Stimulated activated CD8-positive, alpha-beta memory T cell treated with anti-CD3 and anti-CD28 coated beads, Interleukin-4, amount 100 ng/mL, for 4 hours (primary cell): ENCODE measurements around the gene BCL7B.
"Not testable (repeated sequence)": the region's sequence is repeated elsewhere in the genome, so short reads cannot be mapped to it uniquely, and the experiment has no call there.

Experiments used
- DNase-seq, 2 donors: peaks; one replicate each; pipeline ENCODE4 v3.0.0-alpha.2; 2020; ENCODE audit warnings: low read depth in 2 of 2, low spot score in 1 of 2

The BCL7B gene

DNA sequence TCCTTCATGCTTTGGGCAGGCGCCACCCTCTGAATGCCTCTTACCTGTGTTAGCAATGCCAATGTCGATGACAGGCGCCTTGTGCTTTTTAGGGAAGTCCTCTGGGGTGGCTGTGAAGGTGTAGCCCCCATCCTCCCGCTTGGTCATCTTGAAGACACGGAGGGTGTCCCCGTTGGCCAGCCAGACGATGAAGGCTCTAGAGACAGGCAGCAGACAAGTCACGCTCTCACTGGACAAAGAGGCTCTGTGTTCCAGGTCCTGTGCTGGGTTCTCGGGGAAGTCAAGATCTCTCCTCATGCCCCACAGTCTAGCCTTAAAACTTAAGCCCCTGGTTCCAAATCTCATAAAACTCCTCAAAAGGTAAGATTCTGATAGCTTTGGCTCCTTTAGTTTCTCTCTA lies 15.8 kb upstream of the BCL7B start:
- no peak for DNase-seq

DNA sequence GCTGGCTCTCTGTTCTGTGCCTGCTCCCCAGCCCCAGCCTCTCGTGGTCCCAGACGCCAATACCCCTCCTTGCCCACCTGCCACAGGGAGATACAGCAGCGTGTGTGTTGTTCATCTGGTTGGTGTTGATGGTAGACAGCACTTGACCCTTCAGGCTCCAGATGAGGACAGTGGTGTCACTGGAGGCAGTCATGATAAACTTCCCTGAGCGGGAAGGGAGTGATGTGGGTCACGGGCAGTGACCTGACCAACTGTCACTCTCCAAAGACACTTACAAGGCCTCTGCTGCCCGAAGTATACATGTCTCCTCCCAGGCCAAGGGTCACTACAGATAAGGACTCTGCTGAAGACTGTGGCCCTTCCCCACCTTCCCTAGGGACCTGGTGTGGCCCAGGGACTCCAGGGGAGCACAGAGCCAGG lies 15.3 kb upstream of the BCL7B start:
- no peak for DNase-seq

DNA sequence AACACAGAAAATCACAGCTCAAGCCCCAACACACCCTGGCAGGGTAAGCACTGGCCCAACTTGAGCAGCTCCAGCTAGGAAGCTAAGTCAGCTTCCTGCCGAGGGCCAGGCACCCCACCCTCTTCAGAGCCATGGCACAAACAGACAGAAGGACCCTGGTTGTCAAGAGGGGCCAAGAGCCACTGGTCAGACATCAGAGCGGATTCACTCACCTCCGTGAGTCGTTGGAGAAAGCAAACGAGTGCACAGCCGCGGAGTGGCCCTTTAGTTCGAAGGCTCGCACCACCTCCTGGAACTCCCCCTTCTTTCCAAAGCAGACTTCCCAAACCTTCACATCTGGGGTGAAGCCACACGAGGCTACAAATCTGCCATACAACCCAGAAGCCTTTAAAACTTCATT lies 13.5 kb upstream of the BCL7B start:
- DNase-seq: no peak

DNA sequence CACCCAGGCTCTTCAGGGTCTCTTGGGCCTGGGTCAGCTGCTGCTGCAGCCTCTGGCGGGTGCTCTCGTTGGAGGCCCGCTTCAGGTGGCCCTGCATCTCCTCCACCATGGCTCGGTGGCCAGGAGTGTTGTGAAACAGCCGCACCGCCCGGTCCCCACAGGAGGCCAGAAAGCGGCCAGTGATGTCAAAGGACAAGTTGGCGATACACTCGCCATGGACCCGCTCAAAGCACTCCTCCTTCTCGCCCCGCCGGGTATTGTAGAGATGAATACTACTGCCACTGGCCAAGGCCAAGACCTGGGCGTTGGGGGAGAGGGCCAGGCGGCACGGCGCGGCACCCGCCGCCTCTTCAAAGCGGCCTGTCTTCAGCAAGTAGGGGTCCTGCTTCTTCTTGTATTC lies 13.0 kb upstream of the BCL7B start:
- no peak for DNase-seq

DNA sequence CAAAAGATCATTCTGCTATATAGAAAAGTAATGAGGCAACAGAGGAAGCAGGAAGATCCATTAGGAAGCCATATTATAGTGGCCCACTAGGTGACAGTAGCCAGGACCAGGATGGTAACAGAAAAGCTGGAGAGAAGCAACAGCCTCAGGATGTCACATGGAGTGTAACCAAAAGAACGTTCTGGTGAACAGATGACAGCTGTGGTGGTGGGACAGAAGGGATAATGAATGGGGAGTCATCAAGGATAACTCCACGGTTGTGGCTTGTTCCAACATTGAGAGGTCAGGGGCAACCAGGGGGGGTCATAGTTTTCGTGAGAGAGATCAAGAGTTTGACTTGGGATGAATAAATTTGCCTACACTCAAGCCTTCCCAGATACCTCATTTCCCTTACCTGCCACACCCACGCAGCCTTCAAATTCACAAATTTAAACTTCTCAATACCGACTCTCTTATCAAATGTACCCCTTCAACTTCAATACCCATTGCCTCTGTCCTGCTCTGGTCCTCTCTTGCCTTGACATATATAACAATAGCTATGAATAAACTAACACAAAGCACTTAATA lies 11.6 kb upstream of the BCL7B start:
- DNase-seq: no peak

DNA sequence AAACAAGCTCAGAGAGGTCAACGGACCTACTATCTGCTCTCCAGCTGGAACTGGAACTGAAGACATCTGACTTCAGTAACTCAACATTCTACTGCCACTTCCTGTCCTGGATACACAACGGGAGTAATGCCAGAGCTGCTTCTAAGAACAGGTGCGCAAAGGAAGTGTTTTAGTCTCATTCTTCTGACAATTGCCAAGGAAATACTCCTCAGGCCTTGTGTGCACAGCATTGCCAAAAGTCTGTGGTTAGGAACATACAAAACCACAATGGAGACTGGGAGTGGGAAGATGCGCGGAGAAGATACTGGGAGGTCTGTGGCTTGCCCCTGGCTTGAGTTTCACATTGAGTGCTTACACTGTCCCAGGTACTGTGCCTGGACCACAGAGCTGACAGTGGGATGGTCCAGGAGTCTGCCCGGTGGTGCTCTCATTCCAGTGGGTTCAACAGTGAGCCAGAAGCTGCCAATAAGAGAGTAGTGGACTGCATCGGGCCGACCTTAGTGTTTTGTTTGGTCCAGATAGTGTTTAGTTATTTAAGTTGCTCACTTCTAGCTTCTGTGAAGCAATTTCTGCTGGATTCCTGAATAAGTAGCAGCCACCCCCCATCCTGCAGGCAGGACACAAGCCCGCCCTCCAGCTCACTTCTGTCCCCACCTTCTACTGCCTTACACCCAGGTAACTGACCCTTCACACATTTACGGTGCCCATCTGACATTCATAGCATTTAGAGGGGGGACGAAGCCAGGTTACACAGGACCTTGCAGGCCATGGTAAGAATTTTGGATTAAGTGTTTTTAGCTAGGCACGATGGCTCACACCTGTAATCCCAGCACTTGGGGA lies 10.6 kb upstream of the BCL7B start:
- DNase-seq: no peak

DNA sequence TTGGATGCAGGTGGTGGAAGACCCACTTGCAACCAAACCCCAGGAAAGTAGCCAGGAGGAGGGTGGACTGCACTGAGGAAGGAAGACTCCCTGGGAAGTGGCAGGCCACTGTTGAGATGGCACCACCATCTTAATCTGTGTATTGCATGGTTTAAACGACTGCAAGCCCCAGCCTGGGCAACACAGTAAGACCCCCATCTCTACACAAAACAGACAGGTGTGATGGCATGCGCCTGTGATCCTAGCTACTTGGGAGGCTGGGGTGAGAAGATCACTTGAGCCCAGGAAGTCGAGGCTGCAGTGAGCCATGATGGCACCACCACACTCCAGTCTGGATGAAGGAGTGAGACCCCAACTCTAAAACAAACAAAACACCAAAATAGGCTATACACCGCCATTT lies 9.7 kb upstream of the BCL7B start:
- DNase-seq: no peak

DNA sequence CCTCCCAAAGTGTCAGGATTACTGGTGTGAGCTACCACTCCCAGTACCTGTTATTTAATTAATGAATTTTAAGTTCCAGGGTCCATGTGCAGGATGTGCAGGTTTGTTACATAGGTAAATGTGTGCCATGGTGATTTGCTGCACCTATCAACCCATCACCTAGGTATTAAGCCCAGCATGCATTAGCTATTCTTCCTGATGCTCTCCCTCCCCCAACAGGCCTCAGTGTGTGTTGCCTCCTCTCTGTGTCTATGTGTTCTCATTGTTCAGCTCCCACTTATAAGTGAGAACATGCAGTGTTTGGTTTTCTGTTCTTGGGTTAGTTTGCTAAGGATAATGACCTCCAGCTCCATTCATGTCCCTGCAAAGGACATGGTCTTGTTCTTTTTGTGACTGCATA lies 8.9 kb upstream of the BCL7B start:
- DNase-seq: not testable (repeated sequence)

DNA sequence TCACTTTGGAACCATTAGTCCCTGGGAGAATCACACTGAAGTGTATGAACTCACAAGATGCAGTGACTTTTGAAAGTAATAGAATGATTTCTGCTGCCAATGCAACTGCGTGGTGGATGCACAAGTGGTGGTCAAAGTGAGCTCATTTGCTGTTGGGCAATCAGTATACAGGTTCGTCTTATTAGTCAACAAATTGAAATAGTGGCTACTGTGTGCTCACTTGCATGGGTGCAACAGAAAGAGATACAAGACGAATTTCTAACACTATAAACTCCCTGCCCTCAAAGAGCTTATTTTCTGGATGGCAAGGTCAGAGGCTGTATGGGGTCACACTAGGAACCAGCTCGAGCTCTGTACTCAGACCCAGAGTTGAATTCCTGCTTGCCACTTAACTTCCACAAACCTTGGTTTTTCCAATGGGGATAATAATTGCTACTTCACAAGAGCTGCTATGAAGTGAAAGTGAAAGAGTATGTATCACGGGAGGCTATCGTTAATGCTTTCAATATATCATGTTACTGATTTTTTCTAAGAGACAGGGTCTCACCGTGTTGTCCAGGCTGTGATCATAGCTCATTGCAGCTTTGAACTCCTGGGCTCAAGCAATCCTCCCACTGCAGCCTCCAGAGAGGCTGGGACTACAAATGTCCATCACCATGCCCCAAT lies 8.3 kb upstream of the BCL7B start:
- no peak for DNase-seq

DNA sequence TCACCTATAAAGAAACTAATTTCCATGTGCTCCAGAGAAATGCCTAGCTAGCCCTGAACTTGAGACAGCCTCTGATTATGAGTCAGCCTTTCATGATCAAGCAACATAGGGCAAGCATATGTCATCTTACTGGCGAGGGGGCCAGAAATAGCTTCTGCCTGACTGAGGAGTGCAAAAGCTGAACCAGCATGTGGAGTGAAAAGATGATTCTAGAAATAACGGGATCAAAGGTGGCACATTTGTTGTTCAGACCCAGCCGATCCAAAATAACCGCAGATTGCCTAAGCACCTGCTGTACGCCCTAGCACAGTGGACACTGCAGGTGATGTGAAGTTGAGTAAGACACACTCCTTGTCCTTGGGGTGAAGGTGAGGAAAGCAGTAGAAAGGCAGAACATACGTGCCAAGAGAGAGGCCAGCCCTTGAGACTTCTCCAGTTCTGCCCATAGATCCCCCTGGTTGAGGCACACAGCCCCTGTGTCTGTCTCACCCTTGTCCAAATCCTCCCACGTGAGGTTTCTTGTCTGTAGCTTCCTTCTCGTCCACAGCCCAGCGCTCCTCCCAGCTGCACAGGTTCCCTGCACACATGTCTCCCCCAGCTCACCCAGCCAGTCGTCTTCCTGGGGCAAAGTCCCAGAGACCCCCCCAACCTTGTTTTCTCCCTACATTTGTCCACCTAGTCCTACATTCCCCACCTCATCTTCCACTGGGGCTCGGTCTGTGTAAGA lies 2.8 kb upstream of the BCL7B start:
- no peak for DNase-seq

DNA sequence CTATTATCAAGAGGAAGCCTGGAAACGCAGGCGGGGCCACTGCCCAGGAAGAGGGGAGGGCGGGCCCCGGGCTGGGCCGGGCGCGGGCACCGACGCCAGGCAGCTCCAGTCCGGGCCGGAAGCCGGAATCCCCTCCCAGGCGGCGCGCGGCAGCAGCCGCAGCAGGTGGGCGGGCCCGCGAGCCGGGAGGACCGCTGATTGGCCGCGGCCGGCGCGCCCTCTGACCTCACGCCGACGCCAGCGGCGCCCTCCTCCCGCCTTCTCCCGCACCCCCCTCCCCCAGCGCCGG lies 438 bp downstream of the BCL7B start:
- peak; percentile 61 to 83 for DNase-seq

DNA sequence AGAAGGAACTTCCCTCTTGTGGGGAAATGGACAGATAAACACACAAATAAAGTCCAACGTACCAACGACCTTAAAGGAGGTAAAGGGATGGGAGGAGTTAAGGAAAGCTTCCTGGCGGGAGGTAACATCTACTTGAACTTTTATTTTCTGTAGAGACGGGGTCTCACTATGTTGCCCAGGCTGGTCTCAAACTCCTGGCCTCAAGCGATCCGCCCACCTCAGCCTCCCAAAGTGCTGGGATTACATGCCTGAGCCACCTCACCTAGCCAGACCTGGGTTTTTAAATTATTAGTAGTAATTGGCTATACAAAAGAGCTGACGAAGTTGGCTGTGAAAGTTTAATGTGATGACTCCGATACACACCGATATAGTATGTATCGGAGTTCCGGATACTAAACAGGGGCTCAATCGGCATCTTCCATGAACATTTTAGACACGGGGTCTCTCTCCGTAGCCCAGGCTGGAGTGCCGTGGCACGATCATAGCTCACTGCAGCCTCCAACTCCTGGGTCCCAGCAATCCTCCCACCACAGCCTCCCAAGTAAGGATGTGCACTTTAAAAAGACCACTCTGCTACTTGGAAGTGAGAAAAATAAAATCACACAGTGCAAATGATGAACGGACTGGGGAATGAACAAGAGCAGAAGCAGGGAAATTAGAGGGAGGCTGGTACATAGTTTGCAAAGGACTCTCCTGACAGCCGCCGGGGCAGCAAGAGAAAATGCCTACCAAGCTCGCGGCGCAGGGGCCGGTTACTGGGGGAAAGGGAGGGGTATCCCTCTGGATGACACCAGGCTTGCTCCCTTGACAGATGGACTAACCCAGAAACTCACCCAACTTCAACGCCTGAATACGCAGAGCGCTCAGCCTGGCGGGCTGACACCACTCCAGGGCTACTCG lies 1.0 kb downstream of the BCL7B start:
- DNase-seq: no peak

DNA sequence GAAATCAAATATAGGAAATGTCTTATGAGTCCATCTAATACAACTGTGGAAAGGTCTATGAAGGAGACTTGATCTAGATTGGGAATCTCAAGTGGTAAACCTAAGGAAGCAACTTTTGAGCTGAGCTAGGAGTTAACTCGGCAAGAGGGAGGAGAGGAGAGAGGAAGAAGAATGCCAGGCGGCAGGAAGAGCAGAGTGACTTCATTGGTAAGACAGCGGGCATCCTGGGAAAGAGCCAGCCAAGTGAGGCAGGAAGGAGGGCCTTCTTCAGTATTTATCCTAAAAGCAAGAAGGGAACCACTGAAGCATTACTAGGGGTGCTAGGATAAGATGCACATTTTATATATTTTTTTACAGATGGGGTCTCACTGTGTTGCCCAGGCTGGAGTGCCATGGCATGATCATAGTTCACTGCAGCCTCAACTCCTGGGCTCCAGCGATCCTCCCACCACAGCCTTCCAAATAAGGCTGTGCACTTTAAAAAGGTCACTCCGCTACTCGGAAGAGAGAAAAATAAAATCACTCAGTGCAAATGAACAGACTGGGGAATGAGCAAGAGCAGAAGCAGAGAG lies 2.0 kb downstream of the BCL7B start:
- DNase-seq: no peak

DNA sequence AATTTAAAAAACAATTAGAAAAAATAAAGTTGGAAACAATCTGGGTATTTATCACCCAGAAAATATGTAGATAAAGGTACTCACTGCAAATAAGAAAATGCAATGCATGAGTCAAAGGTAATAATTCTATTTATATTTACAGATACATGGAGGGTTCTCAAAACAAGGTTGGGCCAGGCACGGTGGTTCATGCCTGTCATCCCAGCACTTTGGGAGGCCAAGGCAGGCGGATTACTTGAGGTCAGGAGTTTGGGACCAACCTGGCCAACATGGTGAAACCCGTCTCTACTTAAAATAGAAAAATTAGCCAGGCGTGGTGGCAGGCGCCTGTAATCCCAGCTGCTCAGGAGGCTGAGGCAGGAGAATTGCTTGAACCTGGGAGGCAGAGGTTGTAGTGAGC lies 7.4 kb downstream of the BCL7B start:
- not testable (repeated sequence) for DNase-seq

DNA sequence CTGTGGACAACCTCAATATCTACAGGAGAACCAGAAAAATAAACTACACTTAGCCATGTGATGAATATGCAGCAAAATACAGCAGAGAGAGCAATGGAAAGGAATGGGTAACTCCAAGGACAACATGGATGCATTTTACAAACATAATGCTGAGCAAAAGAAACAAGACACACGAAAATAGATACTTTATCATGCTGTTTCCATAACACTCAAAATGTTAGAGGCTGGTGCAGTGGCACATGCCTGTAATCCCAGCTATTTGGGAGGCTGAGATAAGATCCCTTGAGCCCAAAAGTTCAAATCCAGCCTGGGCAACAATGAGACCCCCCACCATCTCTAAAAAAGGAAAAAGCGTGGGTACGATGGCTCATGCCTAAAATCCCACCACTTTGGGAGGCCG lies 8.3 kb downstream of the BCL7B start:
- no peak for DNase-seq

DNA sequence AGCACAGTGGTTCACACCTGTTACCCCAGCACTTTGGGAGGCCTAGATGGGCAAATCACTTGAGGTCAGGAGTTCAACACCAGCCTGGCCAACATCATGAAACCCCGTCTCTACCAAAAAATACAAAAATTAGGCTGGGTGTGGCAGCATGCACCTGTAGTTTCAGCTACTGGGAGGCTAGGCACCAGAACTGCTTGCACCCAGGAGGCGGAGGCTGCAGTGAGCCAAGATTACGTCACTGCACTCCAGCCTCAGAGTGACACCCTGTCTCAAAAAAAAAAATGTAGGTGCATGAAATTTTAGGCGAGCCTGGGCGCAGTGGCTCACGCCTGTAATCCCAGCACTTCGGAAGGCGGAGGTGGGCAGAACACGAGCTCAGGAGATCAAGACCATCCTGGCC lies 9.6 kb downstream of the BCL7B start:
- no peak for DNase-seq

DNA sequence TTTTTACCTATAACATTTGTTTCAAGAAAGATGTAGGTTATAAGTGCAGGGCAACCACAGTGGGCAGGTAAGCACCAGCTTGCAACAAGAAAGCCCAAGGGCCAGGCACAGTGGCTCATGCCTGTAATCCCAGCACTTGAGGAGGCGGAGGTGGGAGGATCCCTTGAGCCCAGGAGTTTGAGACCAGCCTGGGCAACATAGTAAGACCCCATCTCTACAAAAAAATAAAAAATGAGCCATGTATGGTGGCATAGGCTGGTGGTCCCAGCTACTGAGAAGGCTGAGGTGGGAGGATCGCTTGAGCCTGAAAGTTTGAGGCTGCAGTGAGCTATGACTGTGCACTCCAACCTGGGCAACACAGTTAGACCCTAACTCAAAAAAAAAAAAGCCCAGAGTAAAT lies 12.8 kb downstream of the BCL7B start:
- no peak for DNase-seq

DNA sequence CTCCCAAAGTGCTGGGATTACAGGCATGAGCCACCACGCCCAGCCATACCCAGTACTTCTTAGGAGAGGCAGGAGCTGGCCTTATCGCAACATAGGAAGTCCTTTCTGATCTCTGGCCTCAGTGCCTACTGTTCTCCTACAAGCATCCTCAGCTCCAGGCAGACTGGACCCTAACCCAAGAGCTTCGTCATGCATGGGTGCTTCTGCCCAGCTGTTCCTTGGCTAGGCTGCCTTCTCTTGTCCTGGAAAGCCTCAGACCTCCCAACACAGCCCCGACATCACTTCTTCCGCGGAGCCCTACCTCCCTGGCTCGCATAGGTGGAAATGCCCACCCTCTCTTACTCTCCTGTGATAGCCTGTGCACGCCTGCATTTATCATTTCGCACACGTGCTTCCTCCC lies 15.8 kb downstream of the BCL7B start:
- DNase-seq: no peak

DNA sequence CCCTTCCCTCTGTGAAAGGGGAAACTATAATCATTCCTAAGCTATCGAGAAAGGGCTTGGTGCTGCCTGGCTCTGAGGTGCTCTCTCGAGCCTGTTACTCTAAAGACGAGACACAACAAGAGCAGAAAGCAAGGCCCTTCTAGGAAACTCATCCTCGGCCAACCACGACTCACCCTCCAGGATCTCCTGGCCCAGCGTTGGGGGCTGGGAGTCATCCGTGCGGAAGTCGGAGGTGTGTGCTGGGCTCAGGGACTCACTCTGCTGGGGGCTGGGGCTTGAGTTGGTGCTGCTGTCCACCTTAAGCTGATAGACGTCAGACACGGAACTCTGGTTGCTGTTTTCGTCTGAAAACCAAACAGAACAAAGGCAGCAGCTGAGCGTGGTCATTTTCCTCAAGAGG lies 17.8 kb downstream of the BCL7B start:
- no peak for DNase-seq

DNA sequence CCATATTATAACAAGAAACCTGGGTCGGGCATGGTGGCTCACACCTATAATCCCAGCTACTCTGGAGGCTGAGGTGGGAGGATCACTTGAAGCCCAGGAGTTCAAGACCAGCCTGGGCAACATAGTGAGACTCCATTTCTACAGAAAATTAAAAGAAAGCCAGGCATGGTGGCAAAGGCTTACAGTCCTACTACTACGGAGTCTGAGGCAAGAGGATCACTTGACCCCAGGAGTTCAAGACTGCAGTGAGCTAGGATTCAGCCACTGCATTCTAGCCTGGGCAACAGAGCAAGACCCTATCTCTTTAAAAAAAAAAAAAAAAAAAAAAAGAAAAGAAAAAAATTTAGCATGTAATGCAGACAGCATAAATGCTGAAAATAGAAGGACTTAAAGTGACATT lies 19.0 kb downstream of the BCL7B start:
- DNase-seq: not testable (repeated sequence)

DNA sequence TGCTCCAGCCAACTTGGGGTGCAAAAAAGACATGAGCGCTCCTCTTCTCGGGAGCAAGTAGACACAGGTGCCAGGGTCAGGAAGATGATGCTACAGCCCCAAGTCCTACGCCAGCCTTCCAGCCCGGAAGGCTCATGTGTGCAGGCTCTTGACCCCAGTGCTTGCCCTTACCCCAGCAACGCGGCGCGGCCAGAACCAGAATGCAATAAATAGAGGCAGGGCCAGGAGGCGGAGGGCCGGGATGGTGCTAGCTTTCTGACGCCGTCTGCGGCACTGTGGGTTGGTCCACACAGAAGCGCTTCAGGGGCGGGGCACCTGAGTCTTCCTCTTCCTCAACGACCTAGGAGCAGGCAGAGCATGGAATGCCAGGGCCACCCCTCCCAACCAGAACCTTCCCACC lies 20.4 kb downstream of the BCL7B start:
- no peak for DNase-seq
